ENCODE data around the gene MAGI2.
"Not testable (repeated sequence)": the region's sequence is repeated elsewhere in the genome, so short reads cannot be mapped to it uniquely, and the experiment has no call there.

MAGI2 gene

DNA sequence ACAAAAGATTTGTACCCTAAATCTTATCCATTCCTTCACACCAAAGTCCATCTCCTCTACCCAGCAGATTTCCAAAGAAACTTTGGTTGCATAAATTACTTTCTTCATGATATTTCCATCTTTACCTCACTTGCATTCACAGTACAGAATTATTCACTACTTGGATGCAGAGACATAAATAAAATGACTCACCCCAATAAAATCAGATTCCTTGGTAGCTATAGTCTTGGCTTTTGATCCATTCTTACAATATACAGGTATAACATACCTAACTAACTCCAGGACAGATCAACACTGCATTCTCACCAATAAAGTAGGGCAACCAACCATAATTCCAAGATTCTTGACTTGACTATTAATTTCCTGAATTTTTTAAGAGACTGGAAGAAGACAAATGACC is 815.1 kb downstream of the MAGI2 start:
- no peak for DNase-seq (ENCODE audit: low spot score)

DNA sequence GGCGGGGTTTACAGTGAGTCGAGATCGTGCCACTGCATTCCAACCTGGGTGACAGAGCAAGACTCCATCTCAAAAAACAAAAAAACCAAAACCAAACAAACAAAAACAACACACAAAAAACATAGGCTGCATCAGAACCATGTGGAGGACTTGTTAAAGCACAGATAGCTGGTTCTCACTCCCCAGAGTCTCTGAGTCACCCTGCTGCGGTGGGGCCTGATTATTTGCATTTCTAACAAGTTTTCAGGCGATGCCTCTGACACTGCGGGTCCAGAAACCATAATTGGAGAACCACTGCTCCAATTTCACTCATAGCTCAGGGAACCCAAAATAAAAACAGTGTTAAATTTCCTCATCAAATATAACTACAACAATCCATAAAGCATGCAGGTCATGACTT is 816.7 kb downstream of the MAGI2 start:
- DNase-seq (ENCODE audit: low spot score), result no peak

DNA sequence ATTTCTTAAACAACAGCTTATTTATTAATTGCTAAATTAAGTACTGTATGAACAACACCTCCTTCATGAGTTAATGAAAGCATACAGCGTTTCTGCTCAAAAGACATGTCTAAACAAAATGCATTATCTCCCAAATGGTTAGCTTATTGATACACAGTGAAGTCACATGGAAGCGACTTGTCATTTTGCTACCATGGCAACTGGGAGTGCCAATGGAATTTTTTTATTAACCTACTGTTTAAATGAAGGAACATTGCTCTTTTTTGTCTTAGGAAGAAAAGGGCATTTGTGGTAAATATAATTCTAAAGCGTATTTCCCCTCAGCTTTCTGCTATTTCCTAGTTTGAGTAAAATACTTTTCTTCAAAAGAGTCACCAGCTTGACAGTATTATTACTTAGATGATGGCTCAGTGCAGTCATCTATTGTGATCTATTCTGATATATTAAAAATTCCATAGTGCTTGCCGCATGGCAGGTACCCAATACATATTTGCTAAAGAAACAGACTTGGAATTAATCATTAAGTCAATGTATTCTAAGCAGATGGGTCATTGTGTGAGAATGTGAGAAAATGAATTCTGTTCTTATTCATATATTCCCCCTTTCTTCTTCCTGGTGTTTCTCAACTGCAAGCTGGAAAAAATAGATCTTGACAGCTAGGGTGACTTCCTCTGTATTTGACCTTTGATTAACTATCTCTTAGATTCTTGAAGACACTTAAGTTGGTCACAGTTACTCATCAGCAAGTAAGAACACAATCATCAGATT is 818.3 kb downstream of the MAGI2 start:
- DNase-seq (ENCODE audit: low spot score), result no peak

DNA sequence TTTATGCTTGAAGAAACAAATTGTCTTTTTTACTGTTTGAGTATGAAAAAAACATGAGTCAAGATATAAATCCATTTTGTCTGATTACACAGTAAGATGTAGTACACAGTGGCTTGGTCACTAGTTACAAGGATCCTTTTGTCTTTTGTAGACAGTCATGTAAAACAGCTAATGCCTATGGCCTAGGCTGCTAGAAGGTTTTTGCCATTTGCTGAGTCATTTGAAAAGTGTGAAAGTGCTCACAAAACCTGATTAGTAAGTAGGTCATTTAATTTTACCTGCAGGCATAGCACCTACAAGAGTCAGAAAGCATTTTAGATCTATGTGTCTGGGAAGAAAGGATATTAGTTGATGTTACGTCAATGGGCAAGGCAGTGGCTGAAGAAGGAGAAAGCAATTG is 819.4 kb downstream of the MAGI2 start:
- DNase-seq (ENCODE audit: low spot score), result no peak

DNA sequence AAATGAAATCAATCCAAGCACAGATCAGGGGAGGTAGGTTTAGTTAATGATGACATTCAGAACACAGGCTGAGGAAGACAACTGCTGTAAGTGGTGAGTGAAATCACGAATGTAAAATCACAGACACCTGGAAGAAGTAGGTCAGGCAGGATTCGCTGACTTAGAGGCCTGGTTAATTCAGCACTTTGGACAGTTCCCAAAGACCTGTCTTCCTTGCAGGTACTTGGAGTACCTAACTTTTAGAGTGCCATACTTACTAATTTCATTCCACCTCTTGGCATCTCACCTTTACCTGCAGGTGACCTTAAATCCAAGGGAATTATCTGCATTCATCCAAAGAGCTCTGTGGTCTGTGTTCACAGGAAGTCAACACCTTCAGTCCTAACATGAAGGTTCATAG is 832.5 kb downstream of the MAGI2 start:
- no peak for DNase-seq (ENCODE audit: low spot score)

DNA sequence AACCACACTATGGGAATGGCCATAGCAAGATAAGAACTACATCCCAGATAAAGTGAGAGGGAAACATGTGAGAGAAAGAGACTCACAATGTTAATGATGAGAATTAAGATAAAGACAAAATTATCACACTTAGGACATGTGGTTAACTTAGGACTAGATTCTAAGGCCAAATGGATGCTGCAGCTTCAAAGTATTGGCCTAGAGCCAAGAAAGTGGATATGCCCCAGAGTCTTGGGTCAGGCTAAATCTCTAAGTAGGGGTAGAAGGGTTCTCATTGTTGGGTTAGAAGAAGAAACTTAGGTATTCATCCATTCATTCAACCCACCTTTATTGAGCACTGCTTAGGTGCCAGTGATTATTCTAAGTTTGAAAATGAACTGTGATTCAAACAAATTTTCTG is 836.9 kb downstream of the MAGI2 start:
- DNase-seq (ENCODE audit: low spot score), result no peak

DNA sequence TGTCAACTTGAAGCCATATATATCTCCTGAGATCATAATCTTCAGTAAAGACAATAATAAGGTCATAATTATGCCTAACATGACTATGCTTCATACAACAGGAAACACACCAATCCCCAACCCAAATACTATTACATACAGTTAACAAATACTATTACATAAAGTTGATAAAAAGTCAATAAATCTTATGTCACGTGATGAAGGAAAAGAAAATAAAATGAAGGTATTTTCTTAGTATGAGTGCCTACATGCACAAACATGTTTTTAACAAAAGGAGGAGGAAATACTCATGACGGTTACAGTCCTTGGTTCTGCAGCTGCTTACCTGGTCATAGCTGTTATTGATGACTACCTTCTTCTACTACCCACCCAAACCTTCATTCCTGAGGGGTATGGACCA is 844.2 kb downstream of the MAGI2 start:
- no peak for DNase-seq (ENCODE audit: low spot score)

DNA sequence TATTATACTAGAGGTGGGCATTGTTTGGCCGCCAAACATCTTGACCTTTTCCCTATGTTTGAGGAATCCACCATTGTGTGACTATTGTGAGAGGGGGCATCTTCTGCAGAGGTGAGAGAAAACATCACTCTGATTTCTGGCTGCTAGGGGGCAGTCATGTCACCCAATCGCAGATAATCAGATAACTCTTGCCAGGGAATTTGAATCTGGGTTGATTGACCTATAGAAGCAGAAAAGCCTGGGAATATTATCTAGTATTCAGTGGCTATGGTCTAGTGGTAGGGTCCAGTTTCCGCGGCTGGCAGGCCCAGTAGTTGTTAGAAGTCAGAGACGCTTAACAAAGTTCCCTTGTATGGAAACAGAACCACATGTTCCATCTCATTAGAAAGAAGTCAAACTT is 846.4 kb downstream of the MAGI2 start:
- DNase-seq (ENCODE audit: low spot score), result no peak

DNA sequence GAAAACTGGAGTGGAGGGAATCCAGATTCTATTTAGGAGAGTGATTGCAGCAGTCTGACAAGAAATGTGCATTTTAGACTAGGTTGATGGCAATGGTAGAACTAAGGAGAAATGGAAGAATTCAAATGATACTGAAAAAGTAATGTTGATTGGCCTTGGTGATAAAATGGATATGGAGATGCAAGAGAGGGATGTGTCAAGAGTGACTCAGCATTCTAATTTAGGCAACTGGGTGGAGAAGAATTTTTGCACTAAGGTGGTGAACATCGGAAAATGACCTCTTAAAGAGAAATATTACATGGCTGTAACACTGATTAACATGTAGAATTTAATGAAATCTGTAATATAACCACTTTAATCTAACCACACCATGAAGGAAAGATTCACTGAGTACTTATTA is 848.3 kb downstream of the MAGI2 start:
- DNase-seq (ENCODE audit: low spot score), result peak; percentile 16

DNA sequence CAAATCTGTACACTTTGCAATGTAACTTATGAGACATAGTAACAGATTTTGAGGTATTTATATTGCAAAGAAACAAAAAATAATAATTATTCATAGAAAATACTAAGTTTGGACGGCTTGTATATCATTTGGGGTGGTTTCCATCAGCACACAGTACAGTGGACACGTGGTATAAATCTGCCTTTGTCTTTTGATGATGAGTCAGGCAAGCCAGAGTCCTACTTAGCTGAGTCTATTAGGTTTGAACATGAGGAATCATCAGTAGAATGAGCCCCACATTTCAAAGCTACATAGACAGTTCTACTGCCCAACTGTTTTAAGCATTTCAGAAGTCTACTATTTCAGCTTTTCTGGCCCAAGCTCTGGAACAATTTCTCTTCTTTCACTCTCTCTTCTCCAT is 851.7 kb downstream of the MAGI2 start:
- peak; percentile 32 for DNase-seq (ENCODE audit: low spot score)

DNA sequence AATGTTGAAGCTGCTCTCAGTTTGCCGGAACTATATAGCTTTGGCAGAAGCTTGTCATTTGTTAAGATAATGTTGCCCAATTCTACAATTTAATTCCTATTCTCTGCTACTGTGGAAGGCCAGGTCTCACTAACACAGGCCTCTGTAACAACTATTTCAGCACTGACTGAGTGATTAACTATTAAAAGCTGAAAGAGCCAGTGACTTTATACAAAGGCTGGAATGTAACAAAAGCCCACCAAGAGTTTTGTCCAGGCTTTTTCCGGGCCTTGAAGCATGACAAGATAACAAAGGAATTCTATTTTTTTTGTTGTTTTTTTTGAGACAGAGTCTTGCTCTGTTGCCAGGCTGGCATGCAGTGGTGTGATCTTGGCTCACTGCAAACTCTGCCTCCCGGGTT is 859.3 kb downstream of the MAGI2 start:
- no peak for DNase-seq (ENCODE audit: low spot score)

DNA sequence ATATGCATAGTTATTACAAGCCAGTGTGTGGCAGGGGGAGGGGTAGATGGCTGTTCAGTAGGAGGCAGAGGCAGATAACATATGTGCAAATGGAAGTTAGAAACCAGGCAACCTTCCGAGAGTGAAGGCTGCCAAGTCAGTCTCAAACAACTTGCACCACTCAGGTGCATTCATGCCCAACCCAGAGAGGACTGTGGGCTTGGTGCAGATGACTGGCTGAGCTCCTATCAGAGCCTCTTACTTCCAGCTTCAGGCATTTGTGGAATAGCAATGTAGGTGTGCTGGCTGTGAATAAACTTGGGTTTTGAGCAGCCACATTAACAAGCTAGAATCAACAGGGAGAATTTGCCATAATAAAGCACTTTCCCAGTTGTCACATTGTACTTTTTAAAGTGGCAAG is 865.1 kb downstream of the MAGI2 start:
- DNase-seq (ENCODE audit: low spot score), result no peak

DNA sequence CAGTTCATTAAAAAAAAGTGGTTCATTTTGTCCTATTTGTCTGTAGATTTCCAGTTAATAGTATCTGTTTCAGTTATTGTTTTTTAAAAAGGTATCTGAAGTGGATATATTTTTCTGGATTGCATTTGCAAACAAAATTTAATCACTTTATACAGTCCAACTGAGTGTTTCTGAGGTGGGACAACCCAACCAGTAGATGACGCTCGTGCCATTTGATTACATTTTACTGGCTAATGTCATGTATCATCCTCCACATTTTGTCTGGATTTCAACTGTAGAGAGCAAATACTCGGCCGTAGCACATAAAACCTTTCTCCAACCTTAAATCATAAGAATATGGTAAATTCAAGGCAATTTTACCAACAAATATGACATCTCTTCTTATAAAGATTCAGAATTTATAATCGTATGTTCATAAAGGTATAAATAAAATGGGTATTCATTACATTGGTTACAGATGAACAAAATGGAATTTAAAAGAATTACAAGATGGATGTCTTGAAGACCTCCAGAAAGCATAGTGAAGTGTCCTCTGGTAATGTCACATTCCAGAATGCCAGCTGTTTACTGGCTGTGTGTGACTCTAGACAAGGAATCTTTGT is 865.9 kb downstream of the MAGI2 start:
- DNase-seq (ENCODE audit: low spot score), result peak; percentile 27

DNA sequence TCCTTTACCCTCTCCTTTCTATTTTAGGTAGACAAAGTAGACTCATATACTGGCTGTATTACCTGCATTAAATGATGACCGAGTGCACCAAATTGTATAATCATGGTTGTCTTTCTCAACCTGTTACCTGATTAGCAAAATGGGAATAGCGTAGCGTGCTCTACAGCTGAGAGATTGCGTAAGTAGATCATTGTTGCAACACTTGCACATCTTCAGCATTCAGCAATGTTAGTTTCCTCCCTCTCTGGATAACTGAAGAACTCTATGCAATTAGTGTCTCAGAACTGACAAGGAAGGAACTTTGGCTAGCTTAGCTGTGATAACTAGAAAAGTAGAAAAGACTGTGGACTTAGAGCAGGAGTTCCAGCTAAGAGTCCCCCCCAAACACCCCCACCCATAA is 867.5 kb downstream of the MAGI2 start:
- DNase-seq (ENCODE audit: low spot score), result no peak

DNA sequence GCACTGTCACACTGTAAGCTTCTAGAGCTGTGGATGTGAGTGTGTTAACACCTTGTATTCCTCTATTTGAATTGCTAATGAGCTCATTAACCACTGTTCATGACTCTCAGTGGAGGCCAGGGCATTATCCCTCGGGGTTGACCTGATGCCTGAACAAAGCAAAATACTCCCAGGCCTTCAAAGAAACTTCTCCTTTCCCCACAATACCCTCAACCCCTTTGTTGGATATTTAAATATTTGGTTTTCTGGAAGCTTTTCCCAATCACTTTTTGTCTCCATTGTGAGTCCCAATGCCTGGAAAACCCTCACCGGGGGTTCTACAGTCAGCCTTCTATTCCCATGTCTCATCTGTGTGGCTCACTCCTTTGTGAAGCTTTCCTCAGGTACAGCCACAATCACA is 874.8 kb downstream of the MAGI2 start:
- no peak for DNase-seq (ENCODE audit: low spot score)

DNA sequence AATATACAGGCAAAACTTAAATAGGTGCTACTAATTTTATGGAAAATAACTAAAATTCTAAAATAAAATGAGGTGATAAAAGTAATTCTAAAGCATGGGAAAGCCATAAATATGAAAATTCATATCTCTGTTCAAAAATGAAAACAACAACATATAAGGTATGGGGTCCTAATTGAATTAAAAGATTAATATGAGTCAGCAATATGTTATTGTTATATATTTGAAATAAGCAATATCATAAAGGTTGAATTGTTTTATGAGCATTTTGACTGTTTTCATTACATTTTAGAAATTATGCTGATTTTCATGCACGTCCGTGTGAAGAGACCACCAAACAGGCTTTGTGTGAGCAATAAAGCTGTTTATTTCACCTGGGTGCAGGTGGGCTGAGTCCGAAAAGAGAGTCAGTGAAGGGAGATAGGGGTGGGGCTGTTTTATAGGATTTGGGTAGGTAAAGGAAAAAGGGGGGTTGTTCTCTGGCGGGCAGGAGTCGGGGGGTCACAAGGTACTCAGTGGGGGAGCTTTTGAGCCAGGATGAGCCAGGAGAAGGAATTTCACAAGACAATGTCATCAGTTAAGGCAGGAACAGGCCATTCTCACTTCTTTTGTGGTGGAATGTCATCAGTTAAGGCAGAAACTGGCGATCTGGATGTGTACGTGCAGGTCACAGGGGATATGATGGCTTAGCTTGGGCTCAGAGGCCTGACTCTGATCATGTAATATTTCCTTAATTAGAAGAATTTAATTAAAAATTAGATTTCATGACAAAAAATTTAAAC is 876.1 kb downstream of the MAGI2 start:
- not testable (repeated sequence) for DNase-seq (ENCODE audit: low spot score)

DNA sequence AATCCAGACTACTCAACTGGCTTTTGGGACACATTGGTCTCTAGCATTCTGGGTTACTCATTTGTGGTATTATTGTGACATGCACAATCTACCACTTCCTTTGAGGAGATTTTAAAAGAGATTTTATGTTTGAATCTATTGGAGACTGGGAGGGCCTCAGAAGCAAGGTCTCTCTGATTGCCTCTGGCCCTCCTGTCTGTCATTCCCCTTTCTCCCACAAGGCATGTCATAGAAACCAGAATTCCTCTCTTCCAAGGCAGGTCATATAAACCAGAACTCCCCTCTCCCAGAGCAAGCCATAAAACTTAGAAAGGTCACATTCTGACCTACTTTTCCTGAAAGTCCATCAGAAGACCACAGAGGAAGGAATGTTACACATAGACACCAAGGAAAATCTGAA is 877.2 kb downstream of the MAGI2 start:
- DNase-seq (ENCODE audit: low spot score), result peak; percentile 28

DNA sequence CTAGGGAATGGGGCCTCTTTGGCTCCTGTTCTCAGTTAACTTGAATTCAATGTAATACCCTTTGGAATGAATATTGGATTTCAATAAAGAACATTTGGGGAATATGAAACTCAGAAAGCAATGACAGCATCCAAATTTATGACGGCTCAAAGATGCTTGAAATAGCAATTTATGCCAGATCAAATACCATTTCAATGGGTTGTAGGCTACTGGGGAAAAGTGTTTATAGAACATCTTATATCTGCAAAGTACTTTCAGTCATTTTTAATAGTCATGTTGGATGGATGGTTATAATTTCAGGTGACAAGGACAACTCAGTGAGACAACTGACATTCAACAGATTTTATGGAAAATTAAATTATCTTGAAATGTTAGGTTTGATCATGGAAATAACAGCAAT is 882.2 kb downstream of the MAGI2 start:
- DNase-seq (ENCODE audit: low spot score), result no peak

DNA sequence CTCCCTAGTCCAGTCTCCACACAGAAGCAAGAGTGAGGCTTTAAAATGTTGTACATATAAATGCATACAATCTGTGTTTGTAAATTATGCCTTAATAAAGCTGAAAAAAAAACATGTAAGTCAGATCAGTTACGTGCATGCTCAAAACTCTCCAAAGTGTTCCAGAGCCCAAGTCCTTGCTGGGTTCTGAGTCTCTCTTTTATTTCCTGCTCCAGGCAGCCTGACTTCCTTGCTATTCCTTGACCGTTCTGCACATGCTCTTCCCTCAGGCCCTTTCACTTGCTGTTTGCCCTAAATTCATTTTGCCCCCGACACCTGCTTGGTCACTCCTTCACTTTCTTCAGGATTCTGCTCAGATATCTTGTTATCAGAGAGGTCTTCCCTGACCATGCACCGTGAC is 884.8 kb downstream of the MAGI2 start:
- DNase-seq (ENCODE audit: low spot score), result no peak

DNA sequence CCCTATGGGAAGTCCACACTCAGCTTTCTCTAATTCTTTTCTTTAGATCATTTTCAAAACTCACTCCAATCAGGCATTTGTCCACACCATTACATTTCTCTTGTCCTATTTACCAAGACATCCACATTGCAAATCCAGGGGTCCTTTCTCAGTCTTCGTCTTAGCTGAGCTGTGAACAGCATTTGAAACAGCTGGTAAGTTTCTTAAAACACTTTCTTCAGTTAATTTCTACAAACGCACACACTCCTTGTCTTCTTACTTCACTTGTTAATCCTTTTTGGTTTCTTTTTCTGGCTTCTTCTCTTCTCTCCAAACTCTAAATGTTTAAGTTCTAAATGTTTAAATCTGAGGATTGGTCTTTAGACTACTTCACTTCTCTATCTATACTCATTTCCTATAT is 885.6 kb downstream of the MAGI2 start:
- DNase-seq (ENCODE audit: low spot score), result no peak

DNA sequence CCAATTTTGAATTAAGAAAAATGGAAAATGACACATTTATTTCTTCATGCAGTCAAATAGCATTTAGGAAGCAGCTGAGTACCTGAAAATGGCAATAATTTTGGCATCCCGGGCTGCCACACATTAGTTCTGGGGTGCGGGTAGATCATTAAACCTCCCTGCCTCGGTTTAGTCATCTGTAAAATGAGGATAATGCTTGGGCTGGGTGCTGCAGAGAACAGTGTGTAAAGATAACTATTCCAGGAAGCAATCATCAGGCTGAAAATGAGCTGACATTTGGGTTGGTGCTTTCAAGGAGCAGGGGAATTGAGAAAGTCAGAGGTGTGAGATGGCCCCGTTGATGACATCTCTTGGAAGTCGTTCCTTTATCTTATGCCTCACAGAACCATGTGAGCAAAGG is 887.7 kb downstream of the MAGI2 start:
- no peak for DNase-seq (ENCODE audit: low spot score)

DNA sequence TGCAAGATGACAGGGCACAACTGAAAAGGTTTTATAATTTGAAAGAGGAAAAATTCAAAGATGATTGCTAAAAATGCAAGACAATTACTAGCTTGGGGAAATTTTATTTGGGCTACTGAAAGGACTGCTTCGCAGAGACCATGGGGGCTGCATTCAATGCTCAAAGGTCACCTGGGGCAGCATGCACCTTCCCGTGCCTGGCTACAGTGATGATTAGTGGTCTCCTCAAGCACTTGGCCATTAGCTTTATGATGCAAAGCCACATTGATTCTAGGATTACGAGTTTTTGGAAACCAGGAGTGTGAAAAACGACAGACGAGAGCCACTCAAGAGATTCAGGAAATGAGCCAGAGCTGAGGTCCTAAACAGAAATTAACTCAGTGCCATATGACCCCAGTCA is 890.3 kb downstream of the MAGI2 start:
- DNase-seq (ENCODE audit: low spot score), result no peak

DNA sequence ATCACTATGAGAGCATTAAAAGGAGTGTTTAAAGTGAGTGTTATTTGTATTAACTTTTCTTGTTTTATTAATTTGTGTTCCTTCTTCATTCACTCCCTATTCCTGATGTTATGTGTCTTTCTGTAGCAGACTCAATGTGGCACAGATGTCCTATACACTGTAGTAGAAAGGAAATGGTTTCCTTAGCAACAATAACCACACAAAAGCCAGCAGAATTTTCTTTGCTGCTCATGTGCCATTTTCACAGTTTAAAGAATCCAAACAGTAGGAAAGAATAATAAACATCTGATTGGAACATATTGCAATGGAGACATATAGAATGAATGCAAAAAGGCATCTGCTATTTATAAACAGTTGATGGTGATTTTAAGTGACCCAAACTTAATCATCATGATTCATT is 891.3 kb downstream of the MAGI2 start:
- no peak for DNase-seq (ENCODE audit: low spot score)

All from AG20443 (cell line).